GM21360 (cell line): ENCODE data around the gene VWA3A.
A peak's percentile ranks its signal among the peaks of the same experiment; 100 is the strongest.

Experiments
- ATAC-seq: cut with Tn5 transposase; IDR thresholded peaks from one replicate; pipeline ENCODE4 v1.9.1; 2021; ENCODE audit warnings: mild to moderate bottlenecking, moderate library complexity; ENCODE audit not compliant: unreplicated experiment

VWA3A gene

GRCh38 chr16:22198547-22199293, 106.4 kb downstream of the VWA3A start:
- ATAC-seq, result no peak

- ATAC-seq, result no peak
Observed at GRCh38 chr16:22202261-22202637, 109.9 kb downstream of the VWA3A start.

DNA sequence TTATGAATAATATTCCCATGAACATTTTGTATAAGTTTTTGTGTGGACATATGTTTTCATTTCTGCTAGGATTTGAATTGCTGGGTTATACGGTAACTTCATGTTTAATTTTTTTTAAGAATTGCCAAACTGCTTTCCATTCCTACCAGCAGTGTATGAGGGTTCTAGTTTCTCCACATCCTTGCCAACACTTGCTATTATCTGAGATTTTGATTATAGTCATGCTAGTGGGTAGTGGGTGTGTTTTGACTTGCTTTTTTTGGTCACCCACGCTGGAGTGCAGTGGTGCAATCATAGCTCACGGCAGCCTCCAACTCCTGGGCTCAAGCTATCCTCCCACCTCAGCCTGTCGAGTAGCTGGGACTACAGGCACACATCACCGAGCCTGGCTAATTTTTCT, 110.8 kb downstream of the VWA3A start:
- ATAC-seq, result no peak

DNA sequence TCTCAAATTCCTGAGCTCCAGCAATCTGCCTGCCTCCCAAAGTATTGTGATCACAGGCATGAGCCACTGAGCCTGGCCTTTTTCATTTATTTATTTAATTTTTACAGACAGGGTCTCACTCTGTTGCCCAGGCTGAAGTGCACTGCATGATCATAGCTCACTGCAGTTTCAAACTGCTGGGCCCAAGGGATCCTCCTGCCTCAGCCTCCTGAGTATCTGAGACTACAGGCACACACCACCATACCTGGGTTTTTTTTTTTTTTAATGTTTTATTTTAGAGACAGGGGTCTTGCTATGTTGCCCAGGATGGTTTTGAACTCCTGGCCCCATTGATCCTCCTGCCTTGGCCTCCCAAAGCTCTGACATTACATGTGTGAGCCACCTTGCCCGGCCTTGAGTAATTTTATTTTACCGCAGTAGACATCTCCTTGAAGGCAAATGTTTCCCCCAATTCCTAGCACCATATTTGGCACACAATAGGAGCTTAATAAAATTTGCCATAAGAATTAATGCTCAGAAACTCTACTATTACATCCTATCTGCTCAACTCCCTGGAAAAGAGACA, 111.8 kb downstream of the VWA3A start:
- ATAC-seq, result no peak

- ATAC-seq, result no peak
Observed at GRCh38 chr16:22205577-22206012, 113.3 kb downstream of the VWA3A start.

DNA sequence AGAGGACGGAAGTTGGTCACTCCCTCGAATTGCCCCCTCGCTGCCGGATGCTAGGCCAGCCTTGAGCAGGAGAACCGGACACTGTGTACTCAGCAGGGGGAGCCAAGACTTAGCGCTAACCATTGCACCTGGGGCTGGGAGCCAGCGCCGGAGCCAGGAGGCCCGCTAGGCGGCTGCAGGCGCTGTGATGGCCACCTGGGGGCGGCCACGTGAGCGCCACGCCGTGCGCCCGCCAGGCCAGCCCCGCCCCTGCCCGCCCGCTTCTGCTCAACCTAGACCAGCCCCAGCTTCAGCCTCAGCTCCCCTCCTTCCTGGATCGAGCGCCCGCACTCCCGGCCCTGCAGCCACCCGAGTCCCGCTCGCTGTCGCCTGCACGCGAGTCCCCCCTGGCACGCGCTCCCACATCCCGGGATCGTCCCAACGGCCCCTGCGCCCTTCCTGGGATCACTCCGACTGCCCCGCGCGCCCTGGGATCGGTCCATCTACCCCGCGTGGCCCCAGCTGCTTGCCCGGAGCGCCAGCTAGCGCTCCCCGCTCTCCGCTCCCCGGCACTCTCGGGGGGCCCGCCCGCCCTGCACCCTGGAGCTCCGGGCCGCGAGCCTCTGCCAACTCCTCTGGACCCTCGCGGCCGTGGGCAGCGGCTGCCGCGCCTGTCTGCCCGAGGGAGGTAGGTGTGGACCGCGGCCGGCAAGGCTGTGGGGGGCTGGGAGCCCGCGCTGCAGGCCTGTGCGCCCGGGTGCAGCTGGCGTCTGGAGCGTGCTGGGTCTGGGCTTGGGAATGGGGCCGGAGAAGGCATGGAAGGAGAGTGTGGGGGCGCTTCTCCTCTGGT, 113.9 kb downstream of the VWA3A start, which contains the start of gene EEF2K:
Gene EEF2K, plus strand, starts transcription at position 266 of the 829 bp plus-strand sequence. CDS start 19,452 bp downstream, outside the sequence.
- peak; percentile 68 for ATAC-seq
